ENCODE measurements around the gene QPRT.
"Not testable (repeated sequence)": the region's sequence is repeated elsewhere in the genome, so short reads cannot be mapped to it uniquely, and the experiment has no call there.

Gene QPRT

DNA sequence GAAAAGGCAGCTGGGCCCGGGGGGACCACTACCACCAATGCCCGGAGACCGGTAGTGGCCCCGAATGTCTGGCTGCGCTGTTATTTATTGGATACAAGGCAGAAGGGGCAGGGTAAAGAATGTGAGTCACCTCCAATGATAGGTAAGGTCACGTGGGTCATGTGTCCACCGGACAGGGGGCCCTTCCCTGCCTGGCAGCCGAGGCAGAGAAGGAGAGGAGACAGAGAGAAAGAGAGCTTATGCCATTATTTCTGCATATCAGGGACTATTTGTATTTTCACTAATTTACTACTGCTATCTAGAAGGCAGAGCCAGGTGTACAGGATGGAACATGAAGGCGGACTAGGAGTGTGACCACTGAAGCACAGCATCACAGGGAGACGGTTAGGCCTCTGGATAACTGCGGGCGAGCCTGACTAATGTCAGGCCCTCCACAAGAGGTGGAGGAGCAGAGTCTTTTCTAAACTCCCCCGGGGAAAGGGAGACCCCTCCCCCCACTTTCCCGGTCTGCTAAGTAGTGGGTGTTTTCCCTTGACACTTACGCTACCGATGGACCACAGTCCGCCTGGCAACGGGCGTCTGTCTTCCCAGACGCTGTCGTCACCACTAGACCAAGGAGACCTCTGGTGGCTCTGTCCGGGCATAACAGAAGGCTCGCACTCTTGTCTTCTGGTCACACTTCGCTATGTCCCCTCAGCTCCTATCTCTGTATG, 42.3 kb downstream of the QPRT start:
- DNase-seq = peak; percentile 55

DNA sequence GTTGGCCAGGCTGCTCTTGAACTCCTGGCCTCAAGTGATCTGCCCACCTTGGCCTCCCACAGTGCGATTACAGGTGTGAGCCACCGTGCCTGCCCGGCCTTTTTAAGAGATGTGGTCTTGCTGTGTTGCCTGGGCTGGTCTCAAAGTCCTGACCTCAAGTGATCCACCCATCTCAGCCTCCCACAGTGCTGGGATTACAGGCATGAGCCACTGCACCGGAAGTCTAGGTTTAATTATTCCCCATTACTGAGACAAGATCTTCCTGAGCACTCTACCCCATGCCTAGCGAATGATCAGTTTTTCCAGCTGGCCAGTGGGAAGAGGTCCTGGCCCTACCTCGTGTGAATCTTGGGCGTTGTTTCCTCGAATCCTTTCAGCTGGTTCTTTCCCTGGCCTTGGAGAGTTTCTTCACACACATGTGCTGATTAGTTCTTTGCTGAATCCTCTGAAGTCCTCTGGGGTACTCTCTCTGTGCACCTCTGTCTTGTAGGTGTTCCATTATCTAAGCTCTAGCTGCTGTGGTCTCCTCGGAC, 47.9 kb downstream of the QPRT start:
- DNase-seq = no peak

DNA sequence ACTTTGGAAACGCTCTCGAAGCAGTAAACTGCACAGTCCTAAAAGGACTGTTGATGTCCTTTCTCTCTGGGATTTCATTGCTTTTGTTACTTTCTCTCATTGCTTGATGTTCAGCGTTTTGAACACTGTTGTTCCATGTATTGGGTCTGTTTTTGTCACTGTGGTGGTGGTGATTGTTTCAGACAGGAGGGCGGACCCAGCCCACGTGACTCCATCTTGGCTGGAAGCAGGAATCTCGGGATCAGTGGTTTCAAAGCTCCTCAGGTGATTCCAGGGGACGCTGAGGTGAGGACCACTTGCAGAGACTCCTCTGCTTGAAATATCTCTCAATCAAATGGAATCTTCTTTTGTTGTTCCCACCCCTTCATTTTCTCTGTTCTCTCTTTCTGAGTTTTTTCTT, 48.5 kb downstream of the QPRT start:
- no peak for DNase-seq

DNA sequence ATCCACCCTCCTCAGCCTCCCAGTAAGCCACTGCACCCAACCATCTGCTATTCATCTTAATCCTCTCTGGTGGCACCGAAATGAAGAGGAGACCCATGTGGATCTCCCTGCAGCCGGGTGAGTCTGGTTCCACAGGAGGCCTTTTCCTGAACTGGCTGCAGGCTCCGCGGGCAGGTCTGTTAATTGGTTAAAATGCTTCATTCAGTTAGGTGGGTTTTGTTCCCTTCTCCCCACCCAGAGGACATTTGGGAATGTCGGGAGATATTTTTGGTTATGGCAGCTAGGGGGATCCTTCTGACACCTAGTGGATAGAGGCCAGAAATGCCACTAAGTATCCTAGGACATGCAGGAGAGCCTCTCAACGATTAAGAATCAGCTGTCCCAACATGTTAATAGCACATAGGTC, 50.1 kb downstream of the QPRT start:
- DNase-seq = peak; percentile 43

DNA sequence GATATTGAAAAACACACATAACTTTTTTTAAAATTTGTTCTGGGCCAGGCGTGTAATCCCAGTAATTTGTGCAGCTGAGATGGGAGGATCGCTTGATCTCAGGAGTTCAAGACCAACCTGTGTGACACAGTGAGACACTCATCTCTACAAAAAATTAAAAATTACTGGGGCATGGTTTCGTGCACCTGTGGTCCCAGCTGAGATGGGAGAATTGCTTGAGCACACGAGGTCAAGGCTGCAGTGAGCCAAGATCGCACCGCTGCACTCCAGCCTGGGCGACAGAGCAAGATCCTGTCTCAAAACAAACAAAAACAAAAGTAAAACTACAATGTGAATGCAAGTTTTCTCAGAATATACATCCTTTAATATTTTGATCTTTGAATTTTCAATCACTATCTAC, 51.7 kb downstream of the QPRT start:
- no peak for DNase-seq

DNA sequence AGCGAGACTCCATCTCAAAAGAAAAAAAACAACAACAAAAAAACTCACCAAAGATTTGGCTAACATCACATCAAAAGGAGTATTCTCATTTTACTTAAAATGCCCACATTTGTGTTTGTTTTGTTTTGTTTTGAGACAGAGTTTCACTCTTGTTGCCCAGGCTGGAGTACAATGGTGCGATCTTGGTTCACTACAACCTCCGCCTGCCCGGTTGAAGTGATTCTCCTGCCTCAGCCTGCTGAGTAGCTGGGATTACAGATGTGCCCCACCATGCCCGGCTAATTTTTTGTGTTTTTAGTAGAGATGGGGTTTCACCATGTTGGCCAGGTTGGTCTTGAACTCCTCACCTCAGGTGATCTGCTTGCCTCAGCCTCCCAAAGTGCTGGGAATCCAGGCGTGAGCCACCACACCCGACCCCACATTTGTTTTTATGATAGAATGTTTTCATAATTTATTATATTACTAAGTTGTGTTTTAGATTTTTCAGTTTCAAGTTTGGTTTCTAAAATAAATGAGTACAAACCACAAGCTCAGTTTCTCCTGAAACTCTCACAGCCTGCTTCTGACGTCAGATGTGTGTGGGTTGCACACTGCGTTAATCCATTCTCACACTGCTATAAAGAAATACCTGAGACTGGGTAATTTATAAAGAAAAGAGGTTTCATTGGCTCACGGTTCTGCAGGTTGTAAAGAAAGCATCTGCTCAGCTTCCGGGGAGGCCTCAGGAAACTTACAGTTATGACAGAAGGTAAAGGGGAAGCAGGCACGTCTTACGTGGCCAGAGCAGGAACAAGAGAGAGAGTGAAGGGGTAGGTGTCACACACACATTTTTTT, 53.0 kb downstream of the QPRT start:
- not testable (repeated sequence) for DNase-seq

DNA sequence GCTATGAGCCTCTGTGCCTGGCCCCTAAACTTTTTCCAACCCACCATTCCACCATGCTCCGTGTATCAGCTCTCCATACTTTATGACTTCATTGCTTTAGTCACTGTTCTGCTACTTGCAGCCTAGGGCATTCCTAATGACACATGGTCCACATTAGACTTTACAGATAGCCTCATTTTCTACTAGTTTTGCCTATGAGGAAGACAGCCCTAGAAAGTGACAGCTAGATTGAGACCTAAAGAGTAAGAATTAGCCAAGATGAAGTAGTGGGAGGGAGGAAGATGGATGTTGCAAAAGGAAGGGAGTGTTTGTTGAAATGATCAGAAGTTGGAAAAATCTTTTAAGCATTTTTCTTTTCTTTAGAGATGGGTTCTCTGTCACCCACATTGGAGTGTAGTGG, 55.8 kb downstream of the QPRT start:
- DNase-seq = no peak

DNA sequence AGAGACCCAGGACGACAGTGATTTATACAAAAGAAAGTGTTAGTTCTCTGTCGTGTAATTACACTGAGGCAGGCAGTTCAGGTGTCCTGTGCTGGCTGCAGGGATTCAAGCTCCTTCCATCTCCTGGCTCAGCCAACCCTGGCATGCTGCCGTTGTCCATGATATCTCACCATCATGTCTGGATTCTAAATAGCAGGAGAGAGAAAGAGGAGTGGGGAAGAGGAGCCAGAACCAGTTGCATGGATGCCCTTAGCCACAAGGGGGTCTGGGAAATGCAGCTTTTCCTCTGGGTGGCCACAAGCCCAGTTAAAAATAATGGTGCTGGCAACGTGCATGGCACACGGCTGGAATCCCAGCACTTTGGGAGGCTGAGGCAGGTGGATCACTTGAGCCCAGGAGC, 57.1 kb downstream of the QPRT start:
- no peak for DNase-seq

DNA sequence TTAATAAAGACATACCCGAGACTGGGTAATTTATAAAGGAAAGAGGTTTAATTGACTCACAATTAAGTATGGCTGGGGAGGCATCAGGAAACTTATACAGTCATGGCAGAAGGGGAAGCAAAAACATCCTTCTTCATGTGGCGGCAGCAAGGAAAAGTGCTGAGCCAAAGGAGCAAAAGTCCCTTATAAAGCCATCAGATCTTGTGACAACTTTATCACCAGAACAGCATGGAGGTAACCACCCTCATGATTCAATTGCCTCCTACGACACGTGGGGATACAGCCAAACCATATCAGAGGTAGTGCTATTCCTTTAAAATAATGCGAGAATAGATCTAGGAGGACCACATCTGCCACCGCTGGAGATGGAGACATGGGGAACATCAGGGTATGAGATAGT, 57.8 kb downstream of the QPRT start:
- DNase-seq = no peak

DNA sequence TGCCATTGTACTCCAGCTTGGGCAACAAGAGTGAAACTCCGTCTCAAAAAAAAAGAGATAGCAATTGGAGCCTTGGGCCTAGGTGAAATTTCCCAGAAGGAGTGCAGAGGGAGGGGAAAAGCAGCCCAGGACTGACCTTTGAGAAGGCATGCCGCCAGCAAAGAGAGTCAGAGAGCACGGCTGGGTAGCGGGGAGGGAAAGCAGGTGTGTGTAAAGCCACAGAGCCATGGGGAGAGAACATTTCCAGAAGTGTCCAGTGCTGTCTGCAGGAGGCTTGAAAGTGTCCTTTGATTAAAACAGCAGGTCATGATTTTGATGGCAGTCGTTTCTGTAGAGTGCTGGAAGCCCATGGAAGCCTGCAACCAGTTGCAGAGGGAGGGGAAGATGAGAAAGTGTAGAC, 58.7 kb downstream of the QPRT start:
- DNase-seq = no peak

DNA sequence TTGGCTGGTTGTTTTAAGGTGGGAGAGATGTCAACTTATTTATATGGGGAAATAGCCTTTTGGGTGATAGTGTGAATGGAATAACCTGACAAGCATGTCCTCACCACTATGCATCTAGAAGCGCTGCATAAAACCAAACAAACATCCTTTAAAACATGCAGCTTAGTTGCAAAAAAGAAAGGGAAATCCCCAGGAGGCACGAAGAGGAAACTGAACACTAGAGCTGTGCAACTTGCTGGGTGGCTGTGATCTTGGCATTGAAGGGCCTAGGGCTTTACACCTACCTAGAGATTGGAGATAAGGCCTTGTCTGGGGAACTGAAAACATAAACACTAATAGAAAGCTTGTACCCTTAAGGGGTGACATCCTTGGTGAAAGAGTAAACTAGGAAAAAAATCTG, 59.5 kb downstream of the QPRT start:
- no peak for DNase-seq

DNA sequence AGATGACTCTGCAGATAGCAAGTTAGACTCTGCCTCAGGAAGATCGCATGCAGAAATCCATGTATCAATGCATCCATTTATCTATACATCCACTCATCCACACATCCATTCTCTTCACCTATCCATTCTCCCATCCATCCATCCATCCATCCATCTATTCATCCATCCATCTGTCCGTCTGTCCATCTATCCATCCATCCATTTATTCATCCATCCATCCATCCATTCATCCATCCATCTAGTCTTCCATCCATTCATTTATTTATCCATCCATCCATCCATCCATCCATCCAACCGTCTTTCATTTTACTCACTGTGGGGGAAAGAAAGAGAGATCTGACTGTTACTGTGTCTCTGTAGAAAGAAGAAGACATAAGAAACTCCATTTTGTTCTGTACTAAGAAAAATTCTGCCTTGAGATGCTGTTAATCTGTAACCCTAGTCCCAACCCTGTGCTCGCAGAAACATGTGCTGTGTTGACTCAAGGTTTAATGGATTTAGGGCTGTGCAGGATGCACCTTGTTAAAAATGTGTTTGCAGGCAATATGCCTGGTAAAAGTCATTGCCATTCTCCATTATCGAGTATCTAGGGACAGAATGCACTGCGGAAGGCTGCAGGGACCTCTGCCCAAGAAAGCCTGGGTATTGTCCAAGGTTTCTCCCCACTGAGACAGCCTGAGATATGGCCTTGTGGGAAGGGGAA, 61.1 kb downstream of the QPRT start:
- not testable (repeated sequence) for DNase-seq

DNA sequence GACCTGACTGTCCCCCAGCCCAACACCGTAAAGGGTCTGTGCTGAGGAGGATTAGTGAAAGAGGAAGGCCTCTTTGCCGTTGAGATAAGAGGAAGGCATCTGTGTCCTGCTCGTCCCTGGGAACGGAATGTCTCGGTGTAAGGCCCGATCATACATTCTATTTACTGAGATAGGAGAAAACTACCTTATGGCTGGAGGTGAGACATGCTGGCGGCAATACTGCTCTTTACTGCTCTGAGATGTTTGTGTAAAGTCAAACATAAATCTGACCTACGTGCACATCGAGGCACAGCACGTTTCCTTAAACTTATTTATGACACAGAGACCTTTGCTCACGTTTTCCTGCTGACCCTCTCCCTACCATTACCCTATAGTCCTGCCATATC, 61.6 kb downstream of the QPRT start:
- not testable (repeated sequence) for DNase-seq

DNA sequence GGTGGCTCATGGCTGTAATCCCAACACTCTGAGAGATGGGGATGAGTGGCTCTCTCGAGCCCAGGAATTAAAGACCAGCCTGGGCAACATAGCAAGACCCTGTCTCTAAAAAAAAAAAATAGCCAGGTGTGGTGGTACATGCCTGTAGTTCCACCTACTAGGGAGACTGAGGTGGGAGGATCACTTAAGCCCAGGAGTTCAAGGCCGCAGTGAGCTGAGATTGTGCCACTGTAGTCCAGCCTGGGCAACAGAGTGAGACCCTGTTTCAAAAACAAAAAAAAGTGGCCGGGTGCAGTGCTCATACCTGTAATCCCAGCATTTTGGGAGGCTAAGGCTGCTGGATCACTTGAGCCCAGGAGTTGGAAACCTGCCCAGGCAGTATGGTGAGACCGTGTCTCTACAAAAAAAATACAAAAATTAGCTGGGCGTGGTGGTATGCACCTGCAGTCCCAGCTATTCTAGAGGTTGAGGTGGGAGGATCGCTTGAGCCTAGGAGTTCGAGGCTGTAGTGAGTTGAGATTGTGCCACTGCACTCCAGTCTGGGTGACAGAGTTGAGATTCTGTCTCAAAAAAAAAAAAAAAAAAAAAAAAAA, 63.8 kb downstream of the QPRT start:
- no peak for DNase-seq

DNA sequence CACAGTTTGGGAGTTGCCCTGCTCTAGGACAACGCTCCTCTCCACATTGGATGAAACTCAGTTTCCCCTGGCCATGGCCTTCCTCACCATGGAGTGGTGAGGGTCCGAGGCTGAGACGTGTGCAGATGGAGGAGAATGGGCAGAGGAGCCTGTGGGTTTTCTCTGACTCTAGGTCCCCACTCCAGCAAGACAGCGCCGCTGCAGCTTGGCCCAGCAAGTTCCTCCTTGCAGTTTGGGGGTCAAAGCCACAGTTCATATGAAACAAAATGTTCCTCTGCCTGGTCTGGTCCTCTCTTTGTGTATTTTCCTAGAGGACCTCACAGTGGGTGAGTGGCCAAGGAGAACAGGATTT, 64.5 kb downstream of the QPRT start:
- DNase-seq = no peak

DNA sequence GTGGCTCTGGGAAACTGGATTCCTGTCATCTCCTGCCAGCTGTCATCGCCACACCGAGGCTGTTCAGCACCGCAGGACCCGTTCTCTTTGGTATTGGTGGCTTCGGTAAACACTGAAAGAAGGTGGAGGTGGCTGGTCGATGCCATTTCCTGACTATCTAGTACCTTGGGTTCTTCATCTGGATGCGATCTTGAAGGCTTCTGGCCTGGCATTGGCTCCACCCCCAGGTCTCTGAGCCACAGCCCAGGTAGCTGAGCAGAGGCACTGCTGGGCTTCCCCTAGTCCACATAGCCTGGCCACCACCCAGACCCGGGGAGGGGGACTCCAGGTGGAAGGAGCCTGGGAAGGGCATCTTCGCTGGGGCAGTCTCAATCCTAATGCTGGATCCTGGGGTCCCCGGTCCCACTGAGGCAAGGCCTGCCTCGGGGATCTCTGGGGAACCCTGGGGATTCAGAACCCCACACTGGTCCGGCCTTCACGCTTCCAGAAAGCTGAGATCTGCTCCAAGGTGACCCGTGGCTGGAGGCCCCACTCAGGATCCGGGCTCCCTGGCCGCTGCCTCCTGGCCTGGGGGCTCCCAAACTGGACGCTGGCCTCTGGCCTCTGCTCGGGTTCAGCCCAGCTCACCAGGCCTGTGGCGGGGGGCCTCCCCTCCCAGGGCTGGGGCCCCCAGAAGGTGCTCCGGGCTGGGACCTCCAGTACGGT, 65.0 kb downstream of the QPRT start:
- DNase-seq = no peak

DNA sequence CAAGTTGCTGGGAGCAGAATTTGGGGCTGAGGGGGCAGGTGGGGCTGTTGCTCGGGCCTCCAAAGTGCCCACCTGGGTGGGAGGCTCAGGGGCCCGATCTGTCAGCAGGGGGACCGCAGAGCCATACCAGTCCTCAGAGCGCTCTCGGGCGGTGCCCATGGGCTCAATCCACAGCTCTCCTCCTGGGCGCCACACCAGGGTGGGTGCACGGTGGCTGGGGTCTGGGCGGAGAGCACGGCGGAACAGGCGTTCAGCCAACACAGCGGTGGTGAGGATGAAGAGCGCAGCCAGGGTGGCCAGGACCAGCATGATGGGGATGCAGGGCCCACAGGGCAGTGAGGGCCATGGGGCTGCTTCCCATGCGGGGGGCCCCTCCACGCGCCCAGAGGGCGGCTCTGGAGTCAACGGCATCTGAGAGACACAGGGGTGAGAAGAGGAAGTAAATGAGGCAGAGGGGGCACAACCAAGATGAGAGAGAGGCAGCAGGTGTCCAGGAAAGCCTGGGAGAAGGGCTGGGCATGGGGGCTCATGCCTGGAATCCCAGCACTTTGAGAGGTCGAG, 65.6 kb downstream of the QPRT start:
- DNase-seq = no peak

DNA sequence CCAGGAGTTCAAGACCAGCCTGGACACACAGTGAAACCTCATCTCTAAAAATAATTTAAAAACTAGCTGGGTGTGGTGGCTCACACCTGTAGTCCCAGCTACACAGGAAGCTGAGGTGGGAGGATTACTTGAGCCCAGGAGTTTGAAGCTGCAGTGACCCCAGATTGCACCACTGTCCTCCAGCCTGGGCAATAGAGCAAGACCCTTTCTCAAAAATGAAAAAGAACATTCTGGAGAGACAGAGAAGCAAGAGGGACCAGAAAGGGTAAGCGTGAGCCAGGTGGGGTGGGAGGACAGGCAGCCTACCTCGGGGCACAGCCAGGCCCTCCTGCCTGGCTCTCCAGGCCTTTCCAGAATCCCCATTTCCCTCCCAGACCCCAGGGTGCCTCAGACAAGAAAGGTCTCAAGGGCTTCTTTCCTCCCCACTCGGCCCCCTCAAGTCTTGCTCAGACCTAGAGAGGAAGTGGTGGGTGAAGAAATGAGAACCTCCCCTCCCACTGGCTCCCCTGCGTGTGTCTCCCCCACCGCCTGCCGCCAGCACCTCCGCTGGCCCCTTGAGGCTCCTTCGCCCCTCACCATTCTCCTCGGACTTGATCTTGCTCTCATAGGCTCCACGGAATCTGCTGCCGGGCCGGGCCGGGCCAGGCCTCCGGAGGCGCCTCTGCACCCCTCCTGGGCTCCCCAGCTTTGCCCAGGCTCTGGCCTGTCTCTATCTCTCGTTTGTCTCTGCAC, 66.3 kb downstream of the QPRT start:
- DNase-seq = no peak

DNA sequence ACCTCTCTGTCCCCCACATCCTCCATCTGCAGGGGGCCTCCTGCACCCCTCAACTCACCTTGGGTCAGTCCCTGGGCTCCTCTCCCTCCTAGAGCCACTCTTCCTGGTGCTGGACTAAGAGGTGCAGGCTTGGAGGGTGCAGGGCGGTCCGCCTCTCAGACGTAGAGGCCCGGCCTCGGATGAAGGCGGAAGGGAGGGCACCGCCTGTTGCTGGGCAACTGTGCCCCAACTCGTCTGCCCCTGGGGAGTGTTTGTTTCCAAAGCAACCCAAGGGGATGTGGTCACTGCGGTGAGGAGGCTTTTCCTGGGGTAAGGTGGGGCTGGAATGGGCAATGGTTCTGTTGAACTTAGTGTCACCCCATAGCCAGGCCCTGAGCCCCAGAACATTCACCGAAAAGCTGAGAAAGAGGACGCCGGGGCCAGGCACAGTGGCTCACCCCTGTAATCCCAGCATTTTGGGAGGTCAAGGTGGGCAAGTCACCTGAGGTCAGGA, 66.9 kb downstream of the QPRT start, which contains the start of gene C16orf54:
TSS of gene C16orf54 (minus strand) at position 138 of the 493 bp plus-strand sequence. CDS start 1,039 bp downstream, outside the sequence.
- DNase-seq = no peak

DNA sequence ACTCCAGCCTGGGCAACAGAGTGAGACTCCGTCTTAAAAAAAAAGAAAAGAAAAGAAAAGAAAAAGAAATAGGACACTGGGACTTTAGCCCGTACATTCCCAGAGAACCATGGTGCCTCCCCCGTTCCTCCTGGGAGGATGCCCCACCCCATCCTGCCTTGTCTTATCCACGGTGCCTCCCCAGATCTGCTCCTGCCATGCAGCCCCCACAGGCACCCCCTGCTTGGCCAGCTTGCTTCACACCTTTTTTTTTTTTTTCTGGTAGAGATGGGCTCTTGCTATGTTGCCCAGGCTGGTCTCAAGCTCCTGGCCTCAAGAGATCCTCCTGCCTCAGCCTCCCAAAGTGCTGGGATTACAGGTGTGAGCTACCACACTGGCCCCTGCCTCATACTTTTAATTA, 67.5 kb downstream of the QPRT start:
- DNase-seq = not testable (repeated sequence)

Measured in NCI-H510A (cell line).